Heart right ventricle (tissue), 16 donors: ENCODE data around the gene AGAP5. TPM values are rescaled to one million over a fixed set of nuclear protein-coding genes. Genes with fewer than 3 reads are reported as not detected.

Experiments used
- ATAC-seq, 8 donors: fragments of 200-7000 bp; cut with Tn5 transposase; one replicate each; pipeline ENCODE4 v1.9.1; 2020; ENCODE audit warnings: mild to moderate bottlenecking in 8 of 8, moderate library complexity in 8 of 8, moderate number of reproducible peaks in 1 of 8
- DNase-seq, 2 donors: peaks; one replicate each; pipeline ENCODE4 v3.0.0-alpha.2; 2020
- H3K27ac ChIP-seq, 10 donors: fragments of 200-600 bp; sonication (generic) in 2 of 10; one replicate each; pipeline versions ENCODE4 v1.5.0 to v1.8.0; 2020 to 2022; ENCODE audit warnings: mild to moderate bottlenecking in 3 of 10
- H3K27me3 ChIP-seq, 7 donors: fragments of 200-600 bp; one replicate each; pipeline ENCODE4 v1.8.0; 2021 to 2022; ENCODE audit warnings: mild to moderate bottlenecking in 2 of 7
- H3K36me3 ChIP-seq, 9 donors: fragments of 200-600 bp; sonication (generic) in 1 of 9; one replicate each; pipeline versions ENCODE4 v1.5.0 to v1.8.0; 2020 to 2022; ENCODE audit warnings: mild to moderate bottlenecking in 2 of 9
- H3K4me1 ChIP-seq, 9 donors: fragments of 200-600 bp; sonication (generic) in 1 of 9; one replicate each; pipeline versions ENCODE4 v1.5.0 to v1.8.0; 2020 to 2022; ENCODE audit warnings: mild to moderate bottlenecking in 4 of 9
- H3K4me3 ChIP-seq, 10 donors: fragments of 200-600 bp; sonication (generic) in 2 of 10; one replicate each; pipeline versions ENCODE4 v1.5.0 to v1.8.0; 2020 to 2022; ENCODE audit warnings: mild to moderate bottlenecking in 7 of 10, moderate library complexity in 2 of 10
- H3K9me3 ChIP-seq, 11 donors: fragments of 200-600 bp in 10 of 11; sonication (generic) in 2 of 11; one replicate each; pipeline versions ENCODE4 v1.5.0 to v1.8.0; 2013 to 2022; ENCODE audit warnings: mild to moderate bottlenecking in 2 of 11, control low read depth in 1 of 11, moderate library complexity in 1 of 11
- CTCF ChIP-seq, 9 donors: fragments of 200-600 bp; sonication (generic) in 2 of 9; IDR thresholded peaks; one replicate each; pipeline versions ENCODE4 v1.5.0 to v1.8.0; 2021 to 2022; ENCODE audit warnings: antibody characterized with exemption in 9 of 9, mild to moderate bottlenecking in 5 of 9, moderate library complexity in 1 of 9
- WGBS, 2 donors: extraction: QIAGEN DNeasy Blood & Tissue Kit; methylation state at CpG; one replicate each; pipeline ENCODE4 v1.1.7; 2013; ENCODE audit warnings: inconsistent platforms in 1 of 2; 5-methylcytosine and 5-hydroxymethylcytosine counted together
- intact Hi-C, 10 donors: fragments of 100-400 bp; cut with DNase I; formaldehyde crosslinking; loops; one replicate each; pipeline versions ENCODE4 v1.11.1 to v1.14.2; 2022
- polyA plus RNA-seq, 2 donors: library from polyadenylated mRNA; stranded (reverse); fragments of 200-250 nt; gene quantifications; one replicate each; pipeline ENCODE4 v1.2.3, GENCODE V29; 2013
- total RNA-seq, 10 donors: library from RNA; stranded (reverse); fragmentation: NEBNext Ultra II Directional in 3 of 10; extraction: Animal tissue kit (Norgen Biotek cat#: 25700) in 3 of 10; gene quantifications; one replicate each; pipeline versions ENCODE4 v1.2.1 to v1.2.4, GENCODE V29; 2021 to 2023
- donor health status: Arrhythmogenic right ventricular cardiomyopathy.
- donor health status: ischemic (EF 13 %, LVEDD 7.1; RV severe dilation, severe dysfunction).
- donor health status: healthy with polysubstance abuse.
- donor health status: DM: no; HTN: yes; CAD: no.
- donor health status: DM: no; HTN: no; CAD: no.
- donor health status: ischemic (EF 25% LVEDD 6.9; RV normal size, moderate dysfunction).
- donor health status: ischemic (EF 25% LVEDD 5.7; RV mildly dilated, moderate dysfunction).
- donor health status: healthy.
- donor health status: DM: yes; HTN: yes; CAD: no.
- donor health status: Ischemic cardiomyopathy.
- donor health status: ischemic (EF 35%, LVEDD 5.7; RV mildly dilated, moderate dysfunction).
- donor health status: nonischemic (EF 11% LVEDD 7.7; RV severe dilation, severe dysfunction).
- donor health status: DM: yes; HTN: yes; CAD: no.
- donor health status: PGD.
- donor health status: ischemic (EF 29% LVEDD 5.4; RV normal size, mild dysfunction).
- donor health status: nonischemic (EF 23%, LVEDD 6.1; RV moderate dilation, normal function).

Gene AGAP5
- total and polyA plus RNA-seq, 12 donors, result 1.8 to 15.1 (median 3.4) TPM

- WGBS, 2 donors, result 66 to 81% methylated on average over 9 of the region's 9 CpGs
- intact Hi-C loops, result loop anchor here in 2 of 10 donors (5.0 kb wide), 1 partner anchor 86 kb away; no protein-coding TSS in a partner anchor
- peaks cover 5 to 56% (median 31%) of the 10 kb centered on the region in 9 donors for H3K4me1 ChIP-seq
- no peak for DNase-seq
- H3K36me3 ChIP-seq, result no peaks in the 10 kb centered on the region
- no peaks in the 10 kb centered on the region for H3K9me3 ChIP-seq
- peak overlapping the region in 5 of 10 donors; percentile 66 to 87 (median 69) for H3K4me3 ChIP-seq
- no peaks in the 10 kb centered on the region for H3K27me3 ChIP-seq
- peak overlapping the region; percentile 73 to 97 (median 88) for H3K27ac ChIP-seq
- TF ChIP-seq CTCF (IDR thresholded peaks at IDR 0.05), result no peak
- peak in 3 of 8 donors; percentile 2 to 36 (median 9) for ATAC-seq
Observed at GRCh38 chr10:73646598-73647041, 51.3 kb downstream of the AGAP5 start.

GRCh38 chr10:73645251-73645650 is 52.7 kb downstream of the AGAP5 start:
- H3K27ac ChIP-seq, result peak overlapping the region in 6 of 10 donors; percentile 29 to 97 (median 62)
- DNase-seq (no peak), ATAC-seq (no peak)
- TF ChIP-seq CTCF (IDR thresholded peaks at IDR 0.05), result no peak
- no peaks in the 10 kb centered on the region for H3K36me3 ChIP-seq
- peaks cover 10 to 56% (median 31%) of the 10 kb centered on the region in 9 donors for H3K4me1 ChIP-seq
- intact Hi-C loops, result loop anchor here in 3 of 10 donors (2.0 to 5.0 kb wide), 2 partner anchors 87 to 114 kb away; no protein-coding TSS in a partner anchor
- no peaks in the 10 kb centered on the region for H3K9me3 ChIP-seq
- no peaks in the 10 kb centered on the region for H3K27me3 ChIP-seq
- H3K4me3 ChIP-seq, result no peak overlapping the region
- WGBS, 2 donors, result 57 to 60% methylated on average over 3 of the region's 3 CpGs

GRCh38 chr10:73644767-73645166 is 53.1 kb downstream of the AGAP5 start:
- 44 to 48% methylated on average over 1 of the region's 1 CpG for WGBS, 2 donors
- H3K4me1 ChIP-seq, result peaks cover 10 to 52% (median 28%) of the 10 kb centered on the region in 9 donors
- intact Hi-C loops, result loop anchor here in 9 of 10 donors (1.0 to 5.0 kb wide), 6 partner anchors 88 to 117 kb away; no protein-coding TSS in a partner anchor

More at GRCh38 chr10:73644767-73645166, 53.1 kb downstream of the AGAP5 start:
- H3K27ac ChIP-seq, result peak overlapping the region in 7 of 10 donors; percentile 25 to 97 (median 61)
- no peak for TF ChIP-seq CTCF (IDR thresholded peaks at IDR 0.05)
- H3K4me3 ChIP-seq, result no peak overlapping the region
- DNase-seq, result no peak
- no peaks in the 10 kb centered on the region for H3K36me3 ChIP-seq
- H3K9me3 ChIP-seq, result no peaks in the 10 kb centered on the region
- ATAC-seq, result no peak
- H3K27me3 ChIP-seq, result no peaks in the 10 kb centered on the region
